Skin epidermis (tissue), 12 donors: ENCODE measurements around the gene EFNA2.

ENCODE experiments used
- H3K27ac ChIP-seq, 21 experiments: fragments of 200-600 bp; sonication (generic) in 11 of 21; one replicate each; pipeline ENCODE4 v1.5.0; 2020; ENCODE audit warnings: mild to moderate bottlenecking in 3 of 21, inconsistent platforms in 2 of 21, moderate library complexity in 2 of 21
- H3K4me3 ChIP-seq, 7 experiments: fragments of 200-600 bp; sonication (generic) in 2 of 7; one replicate each; pipeline ENCODE4 v1.5.0; 2020; ENCODE audit warnings: inconsistent platforms in 2 of 7, mild to moderate bottlenecking in 2 of 7, moderate library complexity in 1 of 7

Gene EFNA2

GRCh38 chr19:1278713-1279660 is 6.7 kb upstream of the EFNA2 start:
- H3K27ac ChIP-seq: no peak overlapping the region

GRCh38 chr19:1279782-1280341 is 5.8 kb upstream of the EFNA2 start:
- no peak overlapping the region for H3K27ac ChIP-seq
- H3K4me3 ChIP-seq: no peak overlapping the region

More at GRCh38 chr19:1278713-1279660, 6.7 kb upstream of the EFNA2 start:
- no peak overlapping the region for H3K4me3 ChIP-seq

GRCh38 chr19:1280636-1281568 is 4.8 kb upstream of the EFNA2 start:
- Histone ChIP-seq H3K4me3 (no peak overlapping the region), H3K27ac (no peak overlapping the region)

GRCh38 chr19:1281569-1282287 is 3.9 kb upstream of the EFNA2 start:
- no peak overlapping the region for H3K27ac ChIP-seq
- H3K4me3 ChIP-seq: no peak overlapping the region

- Histone ChIP-seq H3K27ac (no peak overlapping the region), H3K4me3 (no peak overlapping the region)
Measured at GRCh38 chr19:1282588-1283206, 3.0 kb upstream of the EFNA2 start.

- H3K27ac ChIP-seq: no peak overlapping the region
- H3K4me3 ChIP-seq: no peak overlapping the region
Measured at GRCh38 chr19:1283207-1283916, 2.3 kb upstream of the EFNA2 start.

GRCh38 chr19:1283917-1284292 is 1.8 kb upstream of the EFNA2 start:
- Histone ChIP-seq H3K27ac (no peak overlapping the region), H3K4me3 (no peak overlapping the region)

- no peak overlapping the region for H3K27ac ChIP-seq
Measured at GRCh38 chr19:1284293-1284978, 1.2 kb upstream of the EFNA2 start.

GRCh38 chr19:1284979-1285736 is 515 bp upstream of the EFNA2 start:
- Histone ChIP-seq H3K4me3 (no peak overlapping the region), H3K27ac (no peak overlapping the region)

More at GRCh38 chr19:1284293-1284978, 1.2 kb upstream of the EFNA2 start:
- H3K4me3 ChIP-seq: no peak overlapping the region

- H3K27ac ChIP-seq: no peak overlapping the region
- H3K4me3 ChIP-seq: no peak overlapping the region
Measured at GRCh38 chr19:1286487-1287353, 1.0 kb downstream of the EFNA2 start.

- Histone ChIP-seq H3K27ac (no peak overlapping the region), H3K4me3 (no peak overlapping the region)
Measured at GRCh38 chr19:1287354-1288225, 1.9 kb downstream of the EFNA2 start.

- Histone ChIP-seq H3K4me3 (no peak overlapping the region), H3K27ac (no peak overlapping the region)
Measured at GRCh38 chr19:1288226-1288612, 2.5 kb downstream of the EFNA2 start.

GRCh38 chr19:1288833-1289685 is 3.4 kb downstream of the EFNA2 start:
- no peak overlapping the region for H3K27ac ChIP-seq

GRCh38 chr19:1289686-1290025 is 4.0 kb downstream of the EFNA2 start:
- Histone ChIP-seq H3K27ac (no peak overlapping the region), H3K4me3 (no peak overlapping the region)

More at GRCh38 chr19:1288833-1289685, 3.4 kb downstream of the EFNA2 start:
- H3K4me3 ChIP-seq: no peak overlapping the region
